MM.1S (cell line): ENCODE results near the gene SCART1.

Source experiments
- DNase-seq: peaks from one replicate; pipeline ENCODE4 v3.0.0-alpha.2; 2015
- H2AFZ ChIP-seq: fragments of 300-600 bp; sonication (generic); 2 replicates; pipeline ENCODE4 v1.6.0; 2016; ENCODE audit warnings: antibody characterized with exemption, low read length
- H3F3A ChIP-seq: fragments of 300-600 bp; sonication (generic); 2 replicates; pipeline ENCODE4 v1.6.1; 2016; ENCODE audit warnings: mild to moderate bottlenecking, antibody characterized with exemption, low read length, moderate library complexity, mixed read lengths; ENCODE audit not compliant: insufficient read depth
- H3K27ac ChIP-seq: fragments of 300-600 bp; sonication (generic); 2 replicates; pipeline ENCODE4 v1.5.1; 2016; ENCODE audit warnings: mild to moderate bottlenecking, low read length
- H3K27me3 ChIP-seq: fragments of 300-600 bp; sonication (generic); replicated peaks from 2 replicates; pipeline ENCODE4 v1.6.0; 2016; ENCODE audit warnings: low read length; ENCODE audit not compliant: insufficient read depth
- H3K36me3 ChIP-seq: fragments of 300-600 bp; sonication (generic); replicated peaks from 2 replicates; pipeline ENCODE4 v1.6.1; 2016; ENCODE audit warnings: mild to moderate bottlenecking, low read length, mixed read lengths; ENCODE audit not compliant: insufficient read depth
- H3K4me1 ChIP-seq: fragments of 300-600 bp; sonication (generic); 2 replicates; pipeline ENCODE4 v1.6.1; 2016; ENCODE audit warnings: low read length, mixed read lengths
- H3K4me2 ChIP-seq: fragments of 300-600 bp; sonication (generic); 2 replicates; pipeline ENCODE4 v1.6.0; 2016; ENCODE audit warnings: low read depth, low read length
- H3K4me3 ChIP-seq: fragments of 300-600 bp; sonication (generic); 2 replicates; pipeline ENCODE4 v1.5.1; 2016; ENCODE audit warnings: low read length, mixed read lengths
- H3K79me2 ChIP-seq: fragments of 300-600 bp; sonication (generic); 2 replicates; pipeline ENCODE4 v1.6.1; 2016; ENCODE audit warnings: mixed run types, low read length, mixed read lengths
- H3K9ac ChIP-seq: fragments of 300-600 bp; sonication (generic); 2 replicates; pipeline ENCODE4 v1.6.1; 2016; ENCODE audit warnings: low read length, mixed read lengths
- H3K9me2 ChIP-seq: fragments of 300-600 bp; sonication (generic); replicated peaks from 2 replicates; pipeline ENCODE4 v1.6.1; 2016; ENCODE audit warnings: mild to moderate bottlenecking, low read length, mixed read lengths; ENCODE audit not compliant: insufficient read depth
- H3K9me3 ChIP-seq: fragments of 300-600 bp; sonication (generic); replicated peaks from 2 replicates; pipeline ENCODE4 v1.6.1; 2016; ENCODE audit warnings: mild to moderate bottlenecking, low read length, mixed read lengths; ENCODE audit not compliant: insufficient read depth
- H4K20me1 ChIP-seq: fragments of 300-600 bp; sonication (generic); 2 replicates; pipeline ENCODE4 v1.6.1; 2016; ENCODE audit warnings: mild to moderate bottlenecking, low read length, moderate library complexity, mixed read lengths; ENCODE audit not compliant: insufficient read depth
- EZH2 ChIP-seq: fragments of 300-600 bp; sonication (generic); optimal IDR thresholded peaks from 2 replicates; pipeline ENCODE3; 2017; ENCODE audit warnings: low read depth, mild to moderate bottlenecking, antibody characterized with exemption, low read length, mixed read lengths
- EZH2phosphoT487 ChIP-seq: fragments of 300-600 bp; sonication (generic); IDR thresholded peaks from 2 replicates; pipeline ENCODE4 v1.6.1; 2018; ENCODE audit warnings: antibody characterized with exemption, low read length
- TF ChIP-seq, protein P1 (sequence below): fragments of 300-600 bp; sonication (generic); IDR thresholded peaks from 2 replicates; pipeline ENCODE4 v1.5.1; 2016; ENCODE audit warnings: antibody characterized with exemption, low read length, mixed read lengths

The SCART1 gene

DNA sequence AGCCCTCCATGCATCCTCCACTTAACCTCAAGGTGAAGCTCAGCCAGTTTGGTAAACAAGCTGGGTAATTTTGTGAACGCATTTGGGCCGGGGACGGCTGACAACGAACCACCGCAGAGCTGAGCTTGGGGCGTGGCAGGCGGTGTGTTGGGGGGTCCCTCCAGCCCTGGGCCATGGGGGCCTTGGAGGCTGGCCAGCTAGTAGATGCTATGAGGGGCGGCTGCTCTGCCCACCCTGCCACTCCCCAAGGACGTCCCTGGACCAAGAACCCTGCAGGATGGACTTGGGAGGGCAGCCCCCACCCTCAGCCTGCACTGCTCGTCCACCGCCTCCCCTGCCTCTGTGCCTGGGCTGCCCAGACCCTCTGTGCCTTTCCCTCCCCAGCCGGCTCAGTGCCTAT is 12.0 kb upstream of the SCART1 start:
- Histone ChIP-seq H3K4me2 (no peak overlapping the region), H3K9me2 (no peaks in the 10 kb centered on the region), H3F3A (no peaks in the 10 kb centered on the region), H3K27me3 (no peaks in the 10 kb centered on the region), H3K9ac (no peak overlapping the region), H3K9me3 (no peaks in the 10 kb centered on the region), H4K20me1 (no peaks in the 10 kb centered on the region), H2AFZ (no peak overlapping the region), H3K4me3 (no peak overlapping the region), H3K36me3 (no peaks in the 10 kb centered on the region), H3K79me2 (no peaks in the 10 kb centered on the region), H3K4me1 (no peaks in the 10 kb centered on the region), H3K27ac (no peak overlapping the region)
- TF ChIP-seq EZH2 (no peak), EZH2phosphoT487 (no peak)
- TF ChIP-seq, protein P1, sequence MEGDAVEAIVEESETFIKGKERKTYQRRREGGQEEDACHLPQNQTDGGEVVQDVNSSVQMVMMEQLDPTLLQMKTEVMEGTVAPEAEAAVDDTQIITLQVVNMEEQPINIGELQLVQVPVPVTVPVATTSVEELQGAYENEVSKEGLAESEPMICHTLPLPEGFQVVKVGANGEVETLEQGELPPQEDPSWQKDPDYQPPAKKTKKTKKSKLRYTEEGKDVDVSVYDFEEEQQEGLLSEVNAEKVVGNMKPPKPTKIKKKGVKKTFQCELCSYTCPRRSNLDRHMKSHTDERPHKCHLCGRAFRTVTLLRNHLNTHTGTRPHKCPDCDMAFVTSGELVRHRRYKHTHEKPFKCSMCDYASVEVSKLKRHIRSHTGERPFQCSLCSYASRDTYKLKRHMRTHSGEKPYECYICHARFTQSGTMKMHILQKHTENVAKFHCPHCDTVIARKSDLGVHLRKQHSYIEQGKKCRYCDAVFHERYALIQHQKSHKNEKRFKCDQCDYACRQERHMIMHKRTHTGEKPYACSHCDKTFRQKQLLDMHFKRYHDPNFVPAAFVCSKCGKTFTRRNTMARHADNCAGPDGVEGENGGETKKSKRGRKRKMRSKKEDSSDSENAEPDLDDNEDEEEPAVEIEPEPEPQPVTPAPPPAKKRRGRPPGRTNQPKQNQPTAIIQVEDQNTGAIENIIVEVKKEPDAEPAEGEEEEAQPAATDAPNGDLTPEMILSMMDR, result no peak
- no peak for DNase-seq

DNA sequence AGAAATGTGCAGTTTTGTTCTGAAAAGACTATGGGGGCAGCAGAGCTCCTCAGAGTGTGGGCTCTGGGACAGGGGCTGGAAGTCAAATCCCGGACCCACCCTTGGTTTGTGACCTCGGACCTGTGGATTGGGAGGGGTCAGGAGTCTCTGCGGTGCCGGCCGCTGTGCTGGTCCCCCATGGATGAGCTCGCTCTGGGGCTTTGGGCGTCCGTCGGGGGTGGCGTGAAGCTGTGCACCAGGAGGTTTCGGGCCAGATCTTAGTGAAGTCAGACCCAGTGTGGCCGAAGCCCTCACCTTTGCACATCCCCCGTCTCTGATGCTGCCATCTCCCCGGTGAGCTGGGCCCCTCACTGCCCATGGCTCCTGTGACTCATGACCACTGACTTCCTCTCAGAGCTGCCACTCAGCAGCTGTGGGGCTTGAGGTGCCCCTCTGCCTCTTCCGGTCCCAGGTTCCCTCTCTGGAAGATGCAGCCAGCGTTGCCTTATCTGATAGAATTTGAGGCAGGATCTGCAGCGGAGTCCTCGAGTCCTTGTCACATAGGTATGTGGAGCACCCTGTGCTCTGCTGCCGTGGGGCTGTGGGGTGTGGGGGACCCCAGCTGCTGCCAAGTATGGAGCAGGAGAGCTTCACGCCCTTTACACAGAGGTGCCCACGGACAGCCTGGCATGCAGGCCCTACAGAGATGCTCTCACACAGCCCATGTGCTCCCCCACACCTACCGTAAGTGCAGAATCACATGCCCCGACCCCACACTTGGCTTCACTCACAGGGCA is 11.4 kb upstream of the SCART1 start:
- no peak for DNase-seq
- no peaks in the 10 kb centered on the region for H3K4me1 ChIP-seq
- TF ChIP-seq, protein P1, result no peak
- no peak for TF ChIP-seq EZH2phosphoT487
- no peak for TF ChIP-seq EZH2
- no peaks in the 10 kb centered on the region for H4K20me1 ChIP-seq
- no peaks in the 10 kb centered on the region for H3K79me2 ChIP-seq
- no peak overlapping the region for H3K27ac ChIP-seq
- no peak overlapping the region for H3K9ac ChIP-seq
- no peak overlapping the region for H3K4me2 ChIP-seq
- H3F3A ChIP-seq, result no peaks in the 10 kb centered on the region
- H3K9me3 ChIP-seq, result no peaks in the 10 kb centered on the region
- H3K27me3 ChIP-seq, result no peaks in the 10 kb centered on the region
- no peaks in the 10 kb centered on the region for H3K9me2 ChIP-seq
- H3K4me3 ChIP-seq, result no peak overlapping the region
- H2AFZ ChIP-seq, result no peak overlapping the region
- no peaks in the 10 kb centered on the region for H3K36me3 ChIP-seq

DNA sequence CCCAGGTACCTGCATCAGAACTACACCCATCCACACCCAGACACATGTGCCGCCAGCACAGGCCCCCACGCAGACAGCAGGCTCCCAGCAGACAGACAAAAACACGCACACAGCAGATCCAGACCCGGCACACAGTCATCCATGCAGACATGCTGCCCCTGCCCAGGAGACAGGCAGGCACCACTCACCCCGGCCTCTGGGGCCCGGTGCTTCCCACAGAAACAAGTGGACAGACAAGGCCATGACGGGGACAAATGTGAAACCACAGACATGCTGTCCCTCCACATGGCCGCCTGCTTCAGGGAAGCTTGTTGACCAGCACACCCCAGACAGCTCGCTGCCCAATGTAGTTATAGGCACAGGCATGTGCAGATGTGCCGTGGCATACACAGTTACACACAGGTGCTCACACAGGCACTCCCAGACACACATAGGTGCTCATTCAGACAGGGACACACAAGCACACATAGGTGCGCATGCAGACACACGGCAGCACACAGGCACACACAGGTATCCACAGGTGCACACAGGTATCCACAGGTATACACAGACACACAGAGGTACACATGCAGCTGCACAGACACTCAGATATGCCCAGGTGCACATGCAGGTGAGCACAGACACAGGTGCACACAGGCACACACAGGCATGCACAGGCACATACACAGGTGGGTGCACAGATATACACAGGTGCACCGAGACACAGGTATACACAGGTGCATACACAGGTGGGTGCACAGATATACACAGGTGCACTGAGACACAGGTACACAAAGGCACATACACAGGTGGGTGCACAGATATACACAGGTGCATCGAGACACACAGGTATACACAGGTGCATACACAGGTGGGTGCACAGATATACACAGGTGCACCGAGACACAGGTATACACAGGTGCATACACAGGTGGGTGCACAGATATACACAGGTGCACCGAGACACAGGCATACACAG is 10.5 kb upstream of the SCART1 start:
- Histone ChIP-seq H3F3A (no peaks in the 10 kb centered on the region), H4K20me1 (no peaks in the 10 kb centered on the region), H3K27me3 (no peaks in the 10 kb centered on the region), H3K4me3 (no peak overlapping the region), H3K27ac (no peak overlapping the region), H2AFZ (no peak overlapping the region), H3K9me3 (no peaks in the 10 kb centered on the region), H3K9ac (no peak overlapping the region), H3K4me2 (no peak overlapping the region), H3K36me3 (no peaks in the 10 kb centered on the region), H3K4me1 (no peaks in the 10 kb centered on the region), H3K9me2 (no peaks in the 10 kb centered on the region), H3K79me2 (no peaks in the 10 kb centered on the region)
- no peak for DNase-seq
- no peak for TF ChIP-seq EZH2phosphoT487
- TF ChIP-seq, protein P1, result no peak
- TF ChIP-seq EZH2, result no peak
